ENCODE data around the gene DDX41.

DNA sequence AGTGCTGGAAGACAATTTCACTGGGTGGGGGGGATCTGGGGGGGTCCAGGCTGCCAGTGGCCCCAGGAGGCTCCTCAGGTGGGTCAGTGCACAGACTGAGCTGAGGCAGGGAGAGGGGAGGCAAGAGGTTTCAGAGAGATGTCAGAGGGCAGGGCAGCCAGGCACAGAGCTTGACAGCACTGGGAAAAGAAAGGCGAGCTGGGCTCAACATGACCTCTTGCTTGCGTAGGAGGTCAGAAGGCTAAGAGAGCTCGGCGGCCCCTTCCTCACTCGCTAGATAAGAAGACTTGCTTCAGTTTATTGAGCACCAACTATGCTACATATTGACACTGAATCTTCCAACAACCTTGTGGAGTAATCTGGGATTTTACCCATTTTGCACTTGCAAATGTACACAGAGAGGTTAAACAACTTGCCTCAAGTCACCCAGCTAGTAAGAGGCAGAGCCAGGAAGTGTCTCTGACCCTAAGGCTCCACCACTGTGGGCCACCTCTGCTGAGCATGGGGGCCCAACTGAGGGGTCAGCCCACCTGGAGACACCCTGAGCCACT is 22.9 kb downstream of the DDX41 start:
- TF ChIP-seq, protein P1, sequence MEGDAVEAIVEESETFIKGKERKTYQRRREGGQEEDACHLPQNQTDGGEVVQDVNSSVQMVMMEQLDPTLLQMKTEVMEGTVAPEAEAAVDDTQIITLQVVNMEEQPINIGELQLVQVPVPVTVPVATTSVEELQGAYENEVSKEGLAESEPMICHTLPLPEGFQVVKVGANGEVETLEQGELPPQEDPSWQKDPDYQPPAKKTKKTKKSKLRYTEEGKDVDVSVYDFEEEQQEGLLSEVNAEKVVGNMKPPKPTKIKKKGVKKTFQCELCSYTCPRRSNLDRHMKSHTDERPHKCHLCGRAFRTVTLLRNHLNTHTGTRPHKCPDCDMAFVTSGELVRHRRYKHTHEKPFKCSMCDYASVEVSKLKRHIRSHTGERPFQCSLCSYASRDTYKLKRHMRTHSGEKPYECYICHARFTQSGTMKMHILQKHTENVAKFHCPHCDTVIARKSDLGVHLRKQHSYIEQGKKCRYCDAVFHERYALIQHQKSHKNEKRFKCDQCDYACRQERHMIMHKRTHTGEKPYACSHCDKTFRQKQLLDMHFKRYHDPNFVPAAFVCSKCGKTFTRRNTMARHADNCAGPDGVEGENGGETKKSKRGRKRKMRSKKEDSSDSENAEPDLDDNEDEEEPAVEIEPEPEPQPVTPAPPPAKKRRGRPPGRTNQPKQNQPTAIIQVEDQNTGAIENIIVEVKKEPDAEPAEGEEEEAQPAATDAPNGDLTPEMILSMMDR (conservative IDR thresholded peaks at IDR 0.05 in 1 of 2, IDR thresholded peaks at IDR 0.05 in 1 of 2; ENCODE audit: low read depth in 1 of 2, low read length in 2 of 2): no peak
- no peak for TF ChIP-seq EZH2 (IDR thresholded peaks at IDR 0.05; ENCODE audit: low read length, missing control alignments)

Measured in fibroblast of lung (primary cell).